Measurements from ENCODE around the gene KDELR3. TPM values are rescaled to one million over a fixed set of nuclear protein-coding genes. Genes with fewer than 3 reads are reported as not detected.

KDELR3 gene
- total and polyA plus RNA-seq, 10 of the 15 experiments (the other 5 are each of a cell fraction or from before 2014, with no cell fraction given) = 0.15 to 0.98 (median 0.25) TPM; not detected in 1

GRCh38 chr22:38418589-38418988 lies 49.3 kb upstream of the KDELR3 start:
- no peaks in the 10 kb centered on the region for H3K4me1 ChIP-seq (ENCODE audit: control insufficient read depth, insufficient read depth, low read length)
- H3K9ac ChIP-seq (ENCODE audit: control insufficient read depth, insufficient read depth, low read length) = no peak overlapping the region
- 69% methylated on average over 14 of the region's 14 CpGs for WGBS (ENCODE audit: insufficient coverage, insufficient replicate concordance, low lambda C conversion rate, missing lambda C conversion rate)
- no peak overlapping the region for H3K4me3 ChIP-seq
- in situ Hi-C loops (cut with MboI) (no loop called here), intact Hi-C loops (cut with micrococcal nuclease; ENCODE audit: unreplicated experiment) (loop anchor here (5.0 kb wide), 1 partner anchor 154 kb away; the partner anchor contains the start of gene DMC1)
- no peaks in the 10 kb centered on the region for H3K36me3 ChIP-seq (ENCODE audit: control insufficient read depth in 2 of 2, insufficient read depth in 2 of 2, low read length in 1 of 2)
- SMC1A ChIA-PET (ENCODE audit: uncharacterized antibody, unreplicated experiment) = no interaction called here
- no peaks in the 10 kb centered on the region for H3K79me2 ChIP-seq (ENCODE audit: control insufficient read depth, insufficient read depth, low read length)
- RAD21 ChIA-PET (ENCODE audit: unreplicated experiment) = no interaction called here
- H2AFZ ChIP-seq (ENCODE audit: control insufficient read depth, low read depth, low read length) = no peak overlapping the region
- DNase-seq (ENCODE audit: low read depth, low spot score) (no peak), FAIRE-seq (no peak), ATAC-seq (no peak)
- no peaks in the 10 kb centered on the region for H4K20me1 ChIP-seq (ENCODE audit: control insufficient read depth, insufficient read depth)
- POLR2A ChIA-PET = no interaction called here
- no peaks in the 10 kb centered on the region for H3K9me3 ChIP-seq (replicated peaks; ENCODE audit: control insufficient read depth, insufficient read depth, low read length)
- no peaks in the 10 kb centered on the region; a peak in 1 of 4 replicates for H3K27me3 ChIP-seq (replicated peaks in 1 of 2; ENCODE audit: control insufficient read depth in 2 of 2, insufficient read depth in 2 of 2, low read length in 1 of 2)
- no peak overlapping the region for H3K27ac ChIP-seq (ENCODE audit: control insufficient read depth, insufficient read depth)
- BruUV-seq (replicated peaks) = no TSS peak
- no peak overlapping the region for H3K4me2 ChIP-seq (ENCODE audit: control insufficient read depth, insufficient read depth)
- CTCF ChIA-PET = no interaction called here
- no peak for TF ChIP-seq ZNF217 (IDR thresholded peaks at IDR 0.05)
- no peak for TF ChIP-seq SRF (IDR thresholded peaks at IDR 0.05; ENCODE audit: low read depth in 2 of 2, low read length in 2 of 2)
- no peak for TF ChIP-seq PAX8 (IDR thresholded peaks at IDR 0.05)
- no peak for TF ChIP-seq POU2F2 (IDR thresholded peaks at IDR 0.05; ENCODE audit: borderline replicate concordance, low read depth, low read length)
- no peak for TF ChIP-seq ZNF687 (IDR thresholded peaks at IDR 0.05)
- no peak for TF ChIP-seq E2F8 (IDR thresholded peaks at IDR 0.05; ENCODE audit: low read depth, partially characterized antibody)
- no peak for TF ChIP-seq BACH1 (IDR thresholded peaks at IDR 0.05; ENCODE audit: borderline replicate concordance)
- no peak for TF ChIP-seq KDM1A (IDR thresholded peaks at IDR 0.05; ENCODE audit: borderline replicate concordance)
- no peak for TF ChIP-seq ELK1 (IDR thresholded peaks at IDR 0.05; ENCODE audit: low read depth, low read length)
- no peak for TF ChIP-seq CHD4 (IDR thresholded peaks at IDR 0.05)
- TF ChIP-seq MTA2 (IDR thresholded peaks at IDR 0.05; ENCODE audit: low read depth) = no peak
- no peak for TF ChIP-seq ATF2 (IDR thresholded peaks at IDR 0.05; ENCODE audit: low read length)
- no peak for TF ChIP-seq YY1 (IDR thresholded peaks at IDR 0.05; ENCODE audit: low read depth, low read length)
- no peak for TF ChIP-seq SUPT20H (IDR thresholded peaks at IDR 0.05; ENCODE audit: borderline replicate concordance, control insufficient read depth, low read depth, low read length)
- no peak for TF ChIP-seq NFYA (IDR thresholded peaks at IDR 0.05; ENCODE audit: borderline replicate concordance, low read depth, low read length)
